ENCODE data around the gene C2CD2.

The C2CD2 gene

GRCh38 chr21:41869771-41870170 lies 84.0 kb downstream of the C2CD2 start:
- no peak overlapping the region for H3K4me2 ChIP-seq (ENCODE audit: low read depth, low read length, poor library complexity, severe bottlenecking)
- no peaks in the 10 kb centered on the region for H3K9me2 ChIP-seq (replicated peaks; ENCODE audit: low read depth, low read length)
- H3K36me3 ChIP-seq (ENCODE audit: insufficient read depth, low read length), result no peaks in the 10 kb centered on the region
- H3K4me1 ChIP-seq (ENCODE audit: insufficient read depth, low read length, poor library complexity, severe bottlenecking), result peaks cover 21% of the 10 kb centered on the region
- H4K20me1 ChIP-seq (ENCODE audit: insufficient read depth, low read length, poor library complexity, severe bottlenecking), result no peaks in the 10 kb centered on the region
- no peak overlapping the region for H2AFZ ChIP-seq (ENCODE audit: low read length)
- no peak overlapping the region for H3K9ac ChIP-seq (ENCODE audit: low read depth, low read length, poor library complexity, severe bottlenecking)
- no peaks in the 10 kb centered on the region for H3K27me3 ChIP-seq (ENCODE audit: insufficient read depth, low read length, poor library complexity, severe bottlenecking)
- no peaks in the 10 kb centered on the region for H3K9me3 ChIP-seq (ENCODE audit: insufficient read depth, low read depth, low read length)
- peaks cover 31% of the 10 kb centered on the region; the same call in 1 of the 2 replicates for H3K79me2 ChIP-seq (ENCODE audit: insufficient read depth, low read length)
- no peak overlapping the region for H3K4me3 ChIP-seq (ENCODE audit: low read length, poor library complexity, severe bottlenecking)
- TF ChIP-seq EZH2phosphoT487 (IDR thresholded peaks at IDR 0.05; ENCODE audit: borderline replicate concordance), result no peak
- TF ChIP-seq CTCF (conservative IDR thresholded peaks at IDR 0.05; ENCODE audit: low read length), result no peak
- no peaks in the 10 kb centered on the region for H3F3A ChIP-seq (ENCODE audit: low read depth)

- Histone ChIP-seq H4K20me1 (ENCODE audit: insufficient read depth, low read length, poor library complexity, severe bottlenecking) (no peaks in the 10 kb centered on the region), H3F3A (ENCODE audit: low read depth) (no peaks in the 10 kb centered on the region), H2AFZ (ENCODE audit: low read length) (no peak overlapping the region), H3K9me3 (ENCODE audit: insufficient read depth, low read depth, low read length) (no peaks in the 10 kb centered on the region), H3K36me3 (ENCODE audit: insufficient read depth, low read length) (no peaks in the 10 kb centered on the region), H3K27me3 (ENCODE audit: insufficient read depth, low read length, poor library complexity, severe bottlenecking) (no peaks in the 10 kb centered on the region), H3K9ac (ENCODE audit: low read depth, low read length, poor library complexity, severe bottlenecking) (no peak overlapping the region), H3K4me3 (ENCODE audit: low read length, poor library complexity, severe bottlenecking) (no peak overlapping the region), H3K4me2 (ENCODE audit: low read depth, low read length, poor library complexity, severe bottlenecking) (no peak overlapping the region), H3K79me2 (ENCODE audit: insufficient read depth, low read length) (peaks cover 21% of the 10 kb centered on the region; the same call in 1 of the 2 replicates), H3K4me1 (ENCODE audit: insufficient read depth, low read length, poor library complexity, severe bottlenecking) (peaks cover 21% of the 10 kb centered on the region), H3K9me2 (replicated peaks; ENCODE audit: low read depth, low read length) (no peaks in the 10 kb centered on the region)
- TF ChIP-seq EZH2phosphoT487 (IDR thresholded peaks at IDR 0.05; ENCODE audit: borderline replicate concordance), result no peak
- TF ChIP-seq CTCF (conservative IDR thresholded peaks at IDR 0.05; ENCODE audit: low read length), result no peak
Measured at GRCh38 chr21:41868062-41868710, 85.6 kb downstream of the C2CD2 start.

GRCh38 chr21:41867313-41867712 lies 86.5 kb downstream of the C2CD2 start:
- Histone ChIP-seq H2AFZ (ENCODE audit: low read length) (no peak overlapping the region), H4K20me1 (ENCODE audit: insufficient read depth, low read length, poor library complexity, severe bottlenecking) (no peaks in the 10 kb centered on the region), H3K79me2 (ENCODE audit: insufficient read depth, low read length) (peaks cover 18% of the 10 kb centered on the region; the same call in 1 of the 2 replicates), H3K27me3 (ENCODE audit: insufficient read depth, low read length, poor library complexity, severe bottlenecking) (no peaks in the 10 kb centered on the region), H3K4me1 (ENCODE audit: insufficient read depth, low read length, poor library complexity, severe bottlenecking) (peaks cover 22% of the 10 kb centered on the region), H3K4me2 (ENCODE audit: low read depth, low read length, poor library complexity, severe bottlenecking) (no peak overlapping the region), H3K36me3 (ENCODE audit: insufficient read depth, low read length) (no peaks in the 10 kb centered on the region), H3K9me2 (replicated peaks; ENCODE audit: low read depth, low read length) (no peaks in the 10 kb centered on the region), H3K9ac (ENCODE audit: low read depth, low read length, poor library complexity, severe bottlenecking) (no peak overlapping the region), H3F3A (ENCODE audit: low read depth) (no peaks in the 10 kb centered on the region), H3K4me3 (ENCODE audit: low read length, poor library complexity, severe bottlenecking) (no peak overlapping the region), H3K9me3 (ENCODE audit: insufficient read depth, low read depth, low read length) (no peaks in the 10 kb centered on the region)
- no peak for TF ChIP-seq EZH2phosphoT487 (IDR thresholded peaks at IDR 0.05; ENCODE audit: borderline replicate concordance)
- no peak for TF ChIP-seq CTCF (conservative IDR thresholded peaks at IDR 0.05; ENCODE audit: low read length)
